ENCODE measurements around the gene VAPB. TPM values are rescaled to one million over a fixed set of nuclear protein-coding genes. Genes with fewer than 3 reads are reported as not detected.

VAPB gene
- polyA plus RNA-seq, 1 donor (not counting 4 experiments of a cell fraction or from before 2014, with no cell fraction given), result 38.0 TPM

- peaks cover 17% of the 10 kb centered on the region for H4K20me1 ChIP-seq (ENCODE audit: control insufficient read depth, extremely low read depth, insufficient read depth, low read length)
- H3K4me2 ChIP-seq (ENCODE audit: control insufficient read depth, extremely low read depth, insufficient read depth, low read depth, low read length), result no peak overlapping the region
- no peak overlapping the region for H3K4me3 ChIP-seq (ENCODE audit: control insufficient read depth in 2 of 3, extremely low read depth in 1 of 3, insufficient read depth in 2 of 3, low read depth in 1 of 3, low read length in 3 of 3)
- peaks cover 0 to 7% of the 10 kb centered on the region in 2 experiments for H3K36me3 ChIP-seq (ENCODE audit: control insufficient read depth in 2 of 2, extremely low read depth in 1 of 2, insufficient read depth in 2 of 2, low read length in 2 of 2)
- FAIRE-seq (no peak), DNase-seq (ENCODE audit: low read depth, low spot score) (no peak)
- no peak overlapping the region for H2AFZ ChIP-seq (ENCODE audit: control insufficient read depth, low read length)
- H3K27me3 ChIP-seq (ENCODE audit: control insufficient read depth, extremely low read depth, insufficient read depth, low read length), result no peaks in the 10 kb centered on the region
- no peaks in the 10 kb centered on the region for H3K9me3 ChIP-seq (ENCODE audit: control insufficient read depth, low read depth, low read length)
- peaks cover 2% of the 10 kb centered on the region for H3K9me1 ChIP-seq (ENCODE audit: control insufficient read depth, extremely low read depth, insufficient read depth, low read length)
- dilution Hi-C loops (cut with MboI; ENCODE audit: extremely low pct_ligation_motif_present, low sequenced_read_pairs), result no loop called here
- peaks cover 12% of the 10 kb centered on the region for H3K4me1 ChIP-seq (ENCODE audit: control insufficient read depth, extremely low read depth, insufficient read depth, low read length)
- H3K79me2 ChIP-seq (ENCODE audit: control insufficient read depth, insufficient read depth, low read length), result peaks cover 97% of the 10 kb centered on the region
- H3K9ac ChIP-seq (ENCODE audit: control insufficient read depth, extremely low read depth, insufficient read depth, low read length), result no peak overlapping the region
- TF ChIP-seq CTCF (optimal IDR thresholded peaks at IDR 0.05 in 1 of 3, IDR thresholded peaks at IDR 0.05 in 1 of 3, conservative IDR thresholded peaks at IDR 0.05 in 1 of 3; ENCODE audit: extremely low read depth in 1 of 3, insufficient read depth in 2 of 3, low read length in 3 of 3), result no peak
- no peak for TF ChIP-seq EZH2 (IDR thresholded peaks at IDR 0.05; ENCODE audit: low read length)
- no peak overlapping the region for H3K27ac ChIP-seq (ENCODE audit: control insufficient read depth, insufficient read depth, low read length)
Measured at GRCh38 chr20:58398254-58398653, 9.2 kb downstream of the VAPB start.

DNA sequence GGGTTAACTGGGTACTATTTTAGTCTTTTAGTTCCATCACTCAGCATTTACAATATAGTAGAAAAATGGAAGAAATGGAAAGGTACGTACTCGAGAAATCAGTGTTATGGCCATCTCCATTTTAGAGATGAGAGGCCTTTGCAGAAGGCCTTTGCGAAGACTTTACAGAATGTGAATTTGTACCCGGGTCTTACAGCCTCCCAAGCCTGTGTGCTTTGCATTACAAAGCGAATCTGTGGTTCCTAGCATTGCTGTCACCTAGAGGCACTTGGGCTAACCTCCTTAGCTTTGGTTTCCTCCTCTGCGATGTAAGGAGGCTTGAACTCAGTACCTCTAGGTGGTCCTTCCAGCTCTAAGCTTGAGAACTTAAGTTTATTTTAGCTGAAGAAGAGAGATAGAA is 10.9 kb downstream of the VAPB start:
- H3K4me2 ChIP-seq (ENCODE audit: control insufficient read depth, extremely low read depth, insufficient read depth, low read depth, low read length), result no peak overlapping the region
- dilution Hi-C loops (cut with MboI; ENCODE audit: extremely low pct_ligation_motif_present, low sequenced_read_pairs), result no loop called here
- DNase-seq (ENCODE audit: low read depth, low spot score), result no peak
- H3K9me3 ChIP-seq (ENCODE audit: control insufficient read depth, low read depth, low read length), result no peaks in the 10 kb centered on the region
- peaks cover 15% of the 10 kb centered on the region for H4K20me1 ChIP-seq (ENCODE audit: control insufficient read depth, extremely low read depth, insufficient read depth, low read length)
- H3K9ac ChIP-seq (ENCODE audit: control insufficient read depth, extremely low read depth, insufficient read depth, low read length), result no peak overlapping the region
- H3K79me2 ChIP-seq (ENCODE audit: control insufficient read depth, insufficient read depth, low read length), result peaks cover 97% of the 10 kb centered on the region
- no peak overlapping the region for H3K27ac ChIP-seq (ENCODE audit: control insufficient read depth, insufficient read depth, low read length)
- peaks cover 16% of the 10 kb centered on the region for H3K4me1 ChIP-seq (ENCODE audit: control insufficient read depth, extremely low read depth, insufficient read depth, low read length)
- H3K4me3 ChIP-seq (ENCODE audit: control insufficient read depth in 2 of 3, extremely low read depth in 1 of 3, insufficient read depth in 2 of 3, low read depth in 1 of 3, low read length in 3 of 3), result no peak overlapping the region
- no peak for FAIRE-seq
- H3K36me3 ChIP-seq (ENCODE audit: control insufficient read depth in 2 of 2, extremely low read depth in 1 of 2, insufficient read depth in 2 of 2, low read length in 2 of 2), result no peaks in the 10 kb centered on the region
- no peak overlapping the region for H2AFZ ChIP-seq (ENCODE audit: control insufficient read depth, low read length)
- H3K27me3 ChIP-seq (ENCODE audit: control insufficient read depth, extremely low read depth, insufficient read depth, low read length), result no peaks in the 10 kb centered on the region
- no peak for TF ChIP-seq CTCF (optimal IDR thresholded peaks at IDR 0.05 in 1 of 3, IDR thresholded peaks at IDR 0.05 in 1 of 3, conservative IDR thresholded peaks at IDR 0.05 in 1 of 3; ENCODE audit: extremely low read depth in 1 of 3, insufficient read depth in 2 of 3, low read length in 3 of 3)
- H3K9me1 ChIP-seq (ENCODE audit: control insufficient read depth, extremely low read depth, insufficient read depth, low read length), result peaks cover 4% of the 10 kb centered on the region
